GM23338 (cell line): Measurements from ENCODE around the gene MYO9B. TPM values are rescaled to one million over a fixed set of nuclear protein-coding genes. Genes with fewer than 3 reads are reported as not detected.
A peak's percentile ranks its signal among the peaks of the same experiment; 100 is the strongest.

ENCODE experiments used
- ATAC-seq: fragments of 200-7000 bp; cut with Tn5 transposase; 3 replicates; pipeline ENCODE4 v1.9.1; 2020
- DNase-seq: peaks from one replicate; pipeline ENCODE4 v3.0.0-alpha.2; 2015; ENCODE audit warnings: low spot score
- H2AFZ ChIP-seq: fragments of 200-600 bp; sonication (generic); 2 replicates; pipeline ENCODE4 v1.8.0; 2016; ENCODE audit warnings: antibody characterized with exemption, mild to moderate bottlenecking, moderate library complexity
- H3F3A ChIP-seq: fragments of 200-600 bp; sonication (generic); replicated peaks from 2 replicates; pipeline ENCODE4 v1.8.0; 2017; ENCODE audit warnings: antibody characterized with exemption, mixed run types, low read depth
- H3K27ac ChIP-seq: fragments of 200-600 bp; sonication (generic); 2 replicates; pipeline ENCODE4 v1.6.1; 2016; ENCODE audit warnings: low read depth
- H3K27me3 ChIP-seq: fragments of 200-600 bp; sonication (generic); 2 replicates; pipeline ENCODE4 v1.8.0; 2016; ENCODE audit warnings: mild to moderate bottlenecking, mixed run types, moderate library complexity; ENCODE audit not compliant: insufficient read depth
- H3K36me3 ChIP-seq: fragments of 200-600 bp; sonication (generic); 2 replicates; pipeline ENCODE4 v1.8.0; 2016; ENCODE audit warnings: mild to moderate bottlenecking; ENCODE audit not compliant: insufficient read depth
- H3K4me1 ChIP-seq: fragments of 200-600 bp; sonication (generic); 2 replicates; pipeline ENCODE4 v1.8.0; 2016; ENCODE audit warnings: mild to moderate bottlenecking, moderate library complexity; ENCODE audit not compliant: insufficient read depth
- H3K4me2 ChIP-seq: fragments of 200-600 bp; sonication (generic); 2 replicates; pipeline ENCODE4 v1.7.1; 2017; ENCODE audit warnings: mixed run types
- H3K4me3 ChIP-seq: fragments of 200-600 bp; sonication (generic); 2 replicates; pipeline ENCODE4 v1.6.1; 2016; ENCODE audit warnings: mixed run types
- H3K79me2 ChIP-seq: fragments of 200-600 bp; sonication (generic); replicated peaks from 2 replicates; pipeline ENCODE4 v1.8.0; 2017; ENCODE audit warnings: mild to moderate bottlenecking; ENCODE audit not compliant: insufficient read depth
- H3K9me2 ChIP-seq: fragments of 200-600 bp; sonication (generic); 2 replicates; pipeline ENCODE4 v1.8.0; 2017; ENCODE audit not compliant: insufficient read depth
- H4K20me1 ChIP-seq: fragments of 200-600 bp; sonication (generic); replicated peaks from 2 replicates; pipeline ENCODE4 v1.8.0; 2017; ENCODE audit warnings: mild to moderate bottlenecking; ENCODE audit not compliant: insufficient read depth
- H3K27ac Mint-ChIP-seq: 2 replicates; pipeline ENCODE4 v1.8.0; 2020; ENCODE audit warnings: inconsistent platforms, mild to moderate bottlenecking, moderate library complexity, mixed read lengths
- H3K27me3 Mint-ChIP-seq: 3 replicates; pipeline ENCODE4 v1.8.0; 2022; ENCODE audit warnings: low read depth, mild to moderate bottlenecking, moderate library complexity, mixed read lengths, inconsistent platforms; ENCODE audit not compliant: insufficient read depth, poor library complexity
- H3K36me3 Mint-ChIP-seq: 3 replicates; pipeline ENCODE4 v1.8.0; 2021; ENCODE audit warnings: low read depth, mild to moderate bottlenecking, inconsistent platforms, moderate library complexity, mixed read lengths
- H3K4me1 Mint-ChIP-seq: 3 replicates; pipeline ENCODE4 v1.8.0; 2020; ENCODE audit warnings: mild to moderate bottlenecking, inconsistent platforms, mixed read lengths
- H3K4me3 Mint-ChIP-seq: 3 replicates; pipeline ENCODE4 v1.8.0; 2021; ENCODE audit warnings: moderate library complexity, mild to moderate bottlenecking, inconsistent platforms, mixed read lengths
- H3K9me3 Mint-ChIP-seq: 3 replicates; pipeline ENCODE4 v1.8.0; 2020; ENCODE audit warnings: moderate library complexity, mild to moderate bottlenecking, inconsistent platforms, mixed read lengths
- CREB1 ChIP-seq: fragments of 250-450 bp; sonication (Bioruptor Pico); IDR thresholded peaks from 2 replicates; pipeline ENCODE4 v1.5.0; 2020; ENCODE audit warnings: low read depth, mild to moderate bottlenecking, moderate library complexity
- EZH2 ChIP-seq: fragments of 200-600 bp; sonication (generic); IDR thresholded peaks from one replicate; pipeline ENCODE4 v1.8.0; 2017; ENCODE audit warnings: antibody characterized with exemption, mild to moderate bottlenecking, low read depth; ENCODE audit not compliant: unreplicated experiment
- EZH2phosphoT487 ChIP-seq: fragments of 200-600 bp; sonication (generic); IDR thresholded peaks from one replicate; pipeline ENCODE4 v1.8.1; 2018; ENCODE audit warnings: antibody characterized with exemption; ENCODE audit not compliant: unreplicated experiment
- JUNB ChIP-seq: IDR thresholded peaks from one replicate; pipeline ENCODE4 v1.6.1; 2016; ENCODE audit warnings: antibody characterized with exemption; ENCODE audit not compliant: unreplicated experiment
- NANOG ChIP-seq: IDR thresholded peaks from 2 replicates; pipeline ENCODE4 v1.6.1; 2016; ENCODE audit warnings: antibody characterized with exemption, borderline replicate concordance
- POLR2AphosphoS5 ChIP-seq: IDR thresholded peaks from 2 replicates; pipeline ENCODE4 v1.6.1; 2016; ENCODE audit warnings: antibody characterized with exemption, low read depth
- STAT1 ChIP-seq: IDR thresholded peaks from one replicate; pipeline ENCODE4 v1.6.1; 2016; ENCODE audit warnings: antibody characterized with exemption; ENCODE audit not compliant: unreplicated experiment
- ZNF114 ChIP-seq: fragments of 250-450 bp; sonication (Bioruptor Pico); IDR thresholded peaks from 2 replicates; pipeline ENCODE4 v1.5.0; 2020; ENCODE audit warnings: mild to moderate bottlenecking, moderate library complexity
- ZNF331 ChIP-seq: fragments of 250-450 bp; sonication (Bioruptor Pico); IDR thresholded peaks from 2 replicates; pipeline ENCODE4 v1.5.0; 2020; ENCODE audit warnings: low read depth, mild to moderate bottlenecking, moderate library complexity
- polyA plus RNA-seq: library from polyadenylated mRNA; unstranded; fragments of >200 nt; fragmentation: Nextera tagmentation; extraction: Ambion mirVana; gene quantifications from 2 replicates; pipeline ENCODE4 v1.2.1, GENCODE V29; 2016
- total RNA-seq: library from RNA; depleted of rRNA; stranded (reverse); fragments of >200 nt; shearing (Covaris generic); gene quantifications from 2 replicates; pipeline ENCODE4 v1.2.3, GENCODE V29; 2014
- TF ChIP-seq, protein P1 (sequence below): IDR thresholded peaks from 2 replicates; pipeline ENCODE4 v1.6.1; 2016; ENCODE audit warnings: antibody characterized with exemption
- TF ChIP-seq, protein P2 (sequence below): fragments of 250-450 bp; sonication (Bioruptor Pico); IDR thresholded peaks from 2 replicates; pipeline ENCODE4 v1.5.0; 2020; ENCODE audit warnings: mild to moderate bottlenecking, moderate library complexity
- TF ChIP-seq, protein P3 (sequence below): IDR thresholded peaks from one replicate; pipeline ENCODE4 v1.6.1; 2018; ENCODE audit warnings: antibody characterized with exemption; ENCODE audit not compliant: unreplicated experiment
- TF ChIP-seq, protein P4 (sequence below), 2 experiments: fragments of 200-600 bp in 1 of 2; sonication (generic) in 1 of 2; conservative IDR thresholded peaks; 2 replicates each; pipeline versions ENCODE4 v1.5.1 to v1.6.1; 2016 to 2017; ENCODE audit warnings: antibody characterized with exemption in 2 of 2, low read depth in 2 of 2, mild to moderate bottlenecking in 2 of 2, moderate library complexity in 1 of 2

The MYO9B gene
- total and polyA plus RNA-seq, 2 experiments from 2014 or later = 28.7 to 61.3 TPM

DNA sequence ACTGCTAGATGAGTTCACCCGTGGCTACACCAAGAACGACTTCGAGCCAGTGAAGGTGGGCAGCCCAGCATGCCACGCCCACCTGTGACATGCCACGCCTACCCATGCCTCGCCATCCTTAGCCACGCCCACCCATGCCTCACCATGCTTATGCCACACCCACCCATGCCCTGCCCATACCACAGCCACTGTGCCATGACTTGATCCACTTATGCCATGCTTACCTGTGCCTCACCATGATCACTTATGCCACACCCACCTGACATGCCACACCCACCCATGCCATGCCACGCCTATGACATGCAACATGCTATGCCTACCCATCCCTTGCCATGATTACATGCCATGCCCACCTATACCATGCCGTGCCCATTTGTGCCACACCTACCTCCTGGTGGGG lies 126.7 kb downstream of the MYO9B start:
- H3K4me2 ChIP-seq = no peak overlapping the region
- peak; percentile 52 for DNase-seq
- no peaks in the 10 kb centered on the region for H3K9me2 ChIP-seq
- H3K36me3 Mint-ChIP-seq = peaks cover 66% of the 10 kb centered on the region
- H3K27me3 ChIP-seq = no peaks in the 10 kb centered on the region
- H3K79me2 ChIP-seq = no peaks in the 10 kb centered on the region
- H3K4me3 Mint-ChIP-seq = no peak overlapping the region; the same call in 2 of the 3 replicates
- H3K4me3 ChIP-seq = no peak overlapping the region
- 0 out of 2 replicates have a peak, but pooled peaks cover 3% of the 10 kb centered on the region for H4K20me1 ChIP-seq
- no peak for TF ChIP-seq EZH2phosphoT487
- TF ChIP-seq ZNF331 (CRISPR knock-in tag) = no peak
- TF ChIP-seq, protein P1, sequence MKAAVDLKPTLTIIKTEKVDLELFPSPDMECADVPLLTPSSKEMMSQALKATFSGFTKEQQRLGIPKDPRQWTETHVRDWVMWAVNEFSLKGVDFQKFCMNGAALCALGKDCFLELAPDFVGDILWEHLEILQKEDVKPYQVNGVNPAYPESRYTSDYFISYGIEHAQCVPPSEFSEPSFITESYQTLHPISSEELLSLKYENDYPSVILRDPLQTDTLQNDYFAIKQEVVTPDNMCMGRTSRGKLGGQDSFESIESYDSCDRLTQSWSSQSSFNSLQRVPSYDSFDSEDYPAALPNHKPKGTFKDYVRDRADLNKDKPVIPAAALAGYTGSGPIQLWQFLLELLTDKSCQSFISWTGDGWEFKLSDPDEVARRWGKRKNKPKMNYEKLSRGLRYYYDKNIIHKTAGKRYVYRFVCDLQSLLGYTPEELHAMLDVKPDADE = no peak
- TF ChIP-seq, protein P2, sequence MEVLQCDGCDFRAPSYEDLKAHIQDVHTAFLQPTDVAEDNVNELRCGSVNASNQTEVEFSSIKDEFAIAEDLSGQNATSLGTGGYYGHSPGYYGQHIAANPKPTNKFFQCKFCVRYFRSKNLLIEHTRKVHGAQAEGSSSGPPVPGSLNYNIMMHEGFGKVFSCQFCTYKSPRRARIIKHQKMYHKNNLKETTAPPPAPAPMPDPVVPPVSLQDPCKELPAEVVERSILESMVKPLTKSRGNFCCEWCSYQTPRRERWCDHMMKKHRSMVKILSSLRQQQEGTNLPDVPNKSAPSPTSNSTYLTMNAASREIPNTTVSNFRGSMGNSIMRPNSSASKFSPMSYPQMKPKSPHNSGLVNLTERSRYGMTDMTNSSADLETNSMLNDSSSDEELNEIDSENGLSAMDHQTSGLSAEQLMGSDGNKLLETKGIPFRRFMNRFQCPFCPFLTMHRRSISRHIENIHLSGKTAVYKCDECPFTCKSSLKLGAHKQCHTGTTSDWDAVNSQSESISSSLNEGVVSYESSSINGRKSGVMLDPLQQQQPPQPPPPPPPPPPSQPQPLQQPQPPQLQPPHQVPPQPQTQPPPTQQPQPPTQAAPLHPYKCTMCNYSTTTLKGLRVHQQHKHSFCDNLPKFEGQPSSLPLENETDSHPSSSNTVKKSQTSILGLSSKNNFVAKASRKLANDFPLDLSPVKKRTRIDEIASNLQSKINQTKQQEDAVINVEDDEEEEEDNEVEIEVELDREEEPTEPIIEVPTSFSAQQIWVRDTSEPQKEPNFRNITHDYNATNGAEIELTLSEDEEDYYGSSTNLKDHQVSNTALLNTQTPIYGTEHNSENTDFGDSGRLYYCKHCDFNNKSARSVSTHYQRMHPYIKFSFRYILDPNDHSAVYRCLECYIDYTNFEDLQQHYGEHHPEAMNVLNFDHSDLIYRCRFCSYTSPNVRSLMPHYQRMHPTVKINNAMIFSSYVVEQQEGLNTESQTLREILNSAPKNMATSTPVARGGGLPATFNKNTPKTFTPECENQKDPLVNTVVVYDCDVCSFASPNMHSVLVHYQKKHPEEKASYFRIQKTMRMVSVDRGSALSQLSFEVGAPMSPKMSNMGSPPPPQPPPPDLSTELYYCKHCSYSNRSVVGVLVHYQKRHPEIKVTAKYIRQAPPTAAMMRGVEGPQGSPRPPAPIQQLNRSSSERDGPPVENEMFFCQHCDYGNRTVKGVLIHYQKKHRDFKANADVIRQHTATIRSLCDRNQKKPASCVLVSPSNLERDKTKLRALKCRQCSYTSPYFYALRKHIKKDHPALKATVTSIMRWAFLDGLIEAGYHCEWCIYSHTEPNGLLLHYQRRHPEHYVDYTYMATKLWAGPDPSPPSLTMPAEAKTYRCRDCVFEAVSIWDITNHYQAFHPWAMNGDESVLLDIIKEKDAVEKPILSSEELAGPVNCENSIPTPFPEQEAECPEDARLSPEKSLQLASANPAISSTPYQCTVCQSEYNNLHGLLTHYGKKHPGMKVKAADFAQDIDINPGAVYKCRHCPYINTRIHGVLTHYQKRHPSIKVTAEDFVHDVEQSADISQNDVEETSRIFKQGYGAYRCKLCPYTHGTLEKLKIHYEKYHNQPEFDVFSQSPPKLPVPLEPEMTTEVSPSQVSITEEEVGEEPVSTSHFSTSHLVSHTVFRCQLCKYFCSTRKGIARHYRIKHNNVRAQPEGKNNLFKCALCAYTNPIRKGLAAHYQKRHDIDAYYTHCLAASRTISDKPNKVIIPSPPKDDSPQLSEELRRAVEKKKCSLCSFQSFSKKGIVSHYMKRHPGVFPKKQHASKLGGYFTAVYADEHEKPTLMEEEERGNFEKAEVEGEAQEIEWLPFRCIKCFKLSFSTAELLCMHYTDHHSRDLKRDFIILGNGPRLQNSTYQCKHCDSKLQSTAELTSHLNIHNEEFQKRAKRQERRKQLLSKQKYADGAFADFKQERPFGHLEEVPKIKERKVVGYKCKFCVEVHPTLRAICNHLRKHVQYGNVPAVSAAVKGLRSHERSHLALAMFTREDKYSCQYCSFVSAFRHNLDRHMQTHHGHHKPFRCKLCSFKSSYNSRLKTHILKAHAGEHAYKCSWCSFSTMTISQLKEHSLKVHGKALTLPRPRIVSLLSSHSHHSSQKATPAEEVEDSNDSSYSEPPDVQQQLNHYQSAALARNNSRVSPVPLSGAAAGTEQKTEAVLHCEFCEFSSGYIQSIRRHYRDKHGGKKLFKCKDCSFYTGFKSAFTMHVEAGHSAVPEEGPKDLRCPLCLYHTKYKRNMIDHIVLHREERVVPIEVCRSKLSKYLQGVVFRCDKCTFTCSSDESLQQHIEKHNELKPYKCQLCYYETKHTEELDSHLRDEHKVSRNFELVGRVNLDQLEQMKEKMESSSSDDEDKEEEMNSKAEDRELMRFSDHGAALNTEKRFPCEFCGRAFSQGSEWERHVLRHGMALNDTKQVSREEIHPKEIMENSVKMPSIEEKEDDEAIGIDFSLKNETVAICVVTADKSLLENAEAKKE (CRISPR knock-in tag) = no peak
- no peak for TF ChIP-seq STAT1
- TF ChIP-seq NANOG = no peak
- no peak for TF ChIP-seq JUNB
- no peak for TF ChIP-seq CREB1 (CRISPR knock-in tag)
- no peak for TF ChIP-seq ZNF114
- TF ChIP-seq EZH2 = no peak
- TF ChIP-seq, protein P3, sequence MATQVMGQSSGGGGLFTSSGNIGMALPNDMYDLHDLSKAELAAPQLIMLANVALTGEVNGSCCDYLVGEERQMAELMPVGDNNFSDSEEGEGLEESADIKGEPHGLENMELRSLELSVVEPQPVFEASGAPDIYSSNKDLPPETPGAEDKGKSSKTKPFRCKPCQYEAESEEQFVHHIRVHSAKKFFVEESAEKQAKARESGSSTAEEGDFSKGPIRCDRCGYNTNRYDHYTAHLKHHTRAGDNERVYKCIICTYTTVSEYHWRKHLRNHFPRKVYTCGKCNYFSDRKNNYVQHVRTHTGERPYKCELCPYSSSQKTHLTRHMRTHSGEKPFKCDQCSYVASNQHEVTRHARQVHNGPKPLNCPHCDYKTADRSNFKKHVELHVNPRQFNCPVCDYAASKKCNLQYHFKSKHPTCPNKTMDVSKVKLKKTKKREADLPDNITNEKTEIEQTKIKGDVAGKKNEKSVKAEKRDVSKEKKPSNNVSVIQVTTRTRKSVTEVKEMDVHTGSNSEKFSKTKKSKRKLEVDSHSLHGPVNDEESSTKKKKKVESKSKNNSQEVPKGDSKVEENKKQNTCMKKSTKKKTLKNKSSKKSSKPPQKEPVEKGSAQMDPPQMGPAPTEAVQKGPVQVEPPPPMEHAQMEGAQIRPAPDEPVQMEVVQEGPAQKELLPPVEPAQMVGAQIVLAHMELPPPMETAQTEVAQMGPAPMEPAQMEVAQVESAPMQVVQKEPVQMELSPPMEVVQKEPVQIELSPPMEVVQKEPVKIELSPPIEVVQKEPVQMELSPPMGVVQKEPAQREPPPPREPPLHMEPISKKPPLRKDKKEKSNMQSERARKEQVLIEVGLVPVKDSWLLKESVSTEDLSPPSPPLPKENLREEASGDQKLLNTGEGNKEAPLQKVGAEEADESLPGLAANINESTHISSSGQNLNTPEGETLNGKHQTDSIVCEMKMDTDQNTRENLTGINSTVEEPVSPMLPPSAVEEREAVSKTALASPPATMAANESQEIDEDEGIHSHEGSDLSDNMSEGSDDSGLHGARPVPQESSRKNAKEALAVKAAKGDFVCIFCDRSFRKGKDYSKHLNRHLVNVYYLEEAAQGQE = no peak
- no peak for TF ChIP-seq POLR2AphosphoS5
- TF ChIP-seq, protein P4, sequence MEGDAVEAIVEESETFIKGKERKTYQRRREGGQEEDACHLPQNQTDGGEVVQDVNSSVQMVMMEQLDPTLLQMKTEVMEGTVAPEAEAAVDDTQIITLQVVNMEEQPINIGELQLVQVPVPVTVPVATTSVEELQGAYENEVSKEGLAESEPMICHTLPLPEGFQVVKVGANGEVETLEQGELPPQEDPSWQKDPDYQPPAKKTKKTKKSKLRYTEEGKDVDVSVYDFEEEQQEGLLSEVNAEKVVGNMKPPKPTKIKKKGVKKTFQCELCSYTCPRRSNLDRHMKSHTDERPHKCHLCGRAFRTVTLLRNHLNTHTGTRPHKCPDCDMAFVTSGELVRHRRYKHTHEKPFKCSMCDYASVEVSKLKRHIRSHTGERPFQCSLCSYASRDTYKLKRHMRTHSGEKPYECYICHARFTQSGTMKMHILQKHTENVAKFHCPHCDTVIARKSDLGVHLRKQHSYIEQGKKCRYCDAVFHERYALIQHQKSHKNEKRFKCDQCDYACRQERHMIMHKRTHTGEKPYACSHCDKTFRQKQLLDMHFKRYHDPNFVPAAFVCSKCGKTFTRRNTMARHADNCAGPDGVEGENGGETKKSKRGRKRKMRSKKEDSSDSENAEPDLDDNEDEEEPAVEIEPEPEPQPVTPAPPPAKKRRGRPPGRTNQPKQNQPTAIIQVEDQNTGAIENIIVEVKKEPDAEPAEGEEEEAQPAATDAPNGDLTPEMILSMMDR (conservative IDR thresholded peaks at IDR 0.05; ENCODE audit: low read depth in 2 of 2) = no peak
- no peak overlapping the region for H3K27ac Mint-ChIP-seq
- peak; percentile 38 for ATAC-seq
- no peak overlapping the region for H2AFZ ChIP-seq
- H3K27ac ChIP-seq = no peak overlapping the region
- no peaks in the 10 kb centered on the region for H3K4me1 Mint-ChIP-seq
- no peaks in the 10 kb centered on the region for H3F3A ChIP-seq
- H3K4me1 ChIP-seq = no peaks in the 10 kb centered on the region
- peaks cover 13% of the 10 kb centered on the region for H3K27me3 Mint-ChIP-seq
- H3K9me3 Mint-ChIP-seq = no peaks in the 10 kb centered on the region; the same call in 1 of the 3 replicates
- H3K36me3 ChIP-seq = 0 out of 2 replicates have a peak, but pooled peaks cover 3% of the 10 kb centered on the region
